PFSK-1 (cell line): ENCODE measurements around the gene CD79B.

Source experiments
- POLR2AphosphoS5 ChIP-seq: IDR thresholded peaks from 2 replicates; pipeline ENCODE4 v1.6.1; 2012; ENCODE audit warnings: low read depth, mild to moderate bottlenecking, control low read depth, low read length, moderate library complexity
- REST ChIP-seq, 2 experiments: IDR thresholded peaks; 2 replicates each; pipeline versions ENCODE4 v1.6.1 to v1.8.0; 2011 to 2012; ENCODE audit warnings: low read depth in 2 of 2, low read length in 2 of 2, control low read depth in 1 of 2, inconsistent platforms in 1 of 2, mild to moderate bottlenecking in 1 of 2, moderate library complexity in 1 of 2; ENCODE audit not compliant: insufficient read depth in 1 of 2
- TAF1 ChIP-seq: IDR thresholded peaks from 2 replicates; pipeline ENCODE4 v1.6.1; 2012; ENCODE audit warnings: low read length, control low read depth, borderline replicate concordance; ENCODE audit not compliant: insufficient read depth

GRCh38 chr17:63955232-63955631, 23.1 kb upstream of the CD79B start:
- TF ChIP-seq POLR2AphosphoS5 (no peak), REST (IDR thresholded peaks at IDR 0.05; ENCODE audit: insufficient read depth in 1 of 2, low read depth in 2 of 2, low read length in 2 of 2) (no peak), TAF1 (no peak)
